HCT116 (cell line): ENCODE results near the gene SHISA6. TPM values are rescaled to one million over a fixed set of nuclear protein-coding genes. Genes with fewer than 3 reads are reported as not detected.

ENCODE experiments used
- ATAC-seq: fragments of 200-7000 bp; cut with Tn5 transposase; 2 replicates; pipeline ENCODE4 v1.9.1; 2020; ENCODE audit warnings: mild to moderate bottlenecking, moderate library complexity
- BruUV-seq: library from RNA; stranded (reverse); fragments of 400-500 nt; replicated peaks from 2 replicates; lab custom pipeline; 2021; lab: Mats Ljungman, UMichigan
- CTCF ChIA-PET: fragments of 300-600 bp; sonication (Branson Sonifier 250); formaldehyde crosslinking; loops from one replicate; lab custom pipeline; 2021; ENCODE audit warnings: antibody characterized with exemption; lab: Charles Lee
- POLR2A ChIA-PET: fragments of 300-600, 350-600 bp; sonication (Branson Sonifier 250); formaldehyde crosslinking; loops from one replicate; lab custom pipeline; 2021; ENCODE audit warnings: antibody characterized with exemption; lab: Charles Lee
- RAD21 ChIA-PET, 2 experiments: fragments of 300-600 bp; sonication (Branson Sonifier 250); formaldehyde crosslinking; loops; one replicate each; lab custom pipeline; 2023; ENCODE audit warnings: low total read pairs in 2 of 2; ENCODE audit not compliant: uncharacterized antibody in 2 of 2, unreplicated experiment in 2 of 2, low non-redundant PET in 1 of 2; lab: Charles Lee
- DNase-seq: peaks from one replicate; pipeline ENCODE4 v3.0.0-alpha.2; 2010; ENCODE audit warnings: low read depth, low spot score
- H2AFZ ChIP-seq: fragments of 200-600 bp; shearing (Covaris generic), sonication (generic); 2 replicates; pipeline ENCODE4 v1.6.1; 2017; ENCODE audit warnings: low read depth, mixed run types, mixed read lengths, antibody characterized with exemption, low read length; ENCODE audit not compliant: poor library complexity, severe bottlenecking
- H3K27ac ChIP-seq: 2 replicates; pipeline ENCODE4 v1.5.1; 2012; ENCODE audit warnings: low read depth, low read length
- H3K27me3 ChIP-seq: fragments of 200-600 bp; sonication (generic); 2 replicates; pipeline ENCODE4 v1.6.1; 2016; ENCODE audit warnings: mixed run types, low read length, mixed read lengths; ENCODE audit not compliant: insufficient read depth
- H3K36me3 ChIP-seq, 2 experiments: fragments of 200-500 bp in 1 of 2; fragments of 200-600 bp in 1 of 2; sonication (Bioruptor generic) in 1 of 2; sonication (generic) in 1 of 2; 2 replicates each; pipeline versions ENCODE4 v1.5.1 to v1.6.1; 2014 to 2016; ENCODE audit warnings: low read length in 2 of 2, inconsistent platforms in 1 of 2, mixed read lengths in 1 of 2, mixed run types in 1 of 2; ENCODE audit not compliant: insufficient read depth in 2 of 2, control insufficient read depth in 1 of 2
- H3K4me1 ChIP-seq, 2 experiments: fragments of 200-600 bp in 1 of 2; sonication (generic) in 1 of 2; 2 replicates each; pipeline versions ENCODE4 v1.5.1 to v1.6.1; 2012 to 2017; ENCODE audit warnings: low read length in 2 of 2, inconsistent platforms in 1 of 2, mild to moderate bottlenecking in 1 of 2, mixed read lengths in 1 of 2, mixed run types in 1 of 2, moderate library complexity in 1 of 2; ENCODE audit not compliant: insufficient read depth in 2 of 2, control insufficient read depth in 1 of 2
- H3K4me2 ChIP-seq: fragments of 200-600 bp; sonication (generic); 2 replicates; pipeline ENCODE4 v1.6.1; 2017; ENCODE audit warnings: mixed run types, low read length, mixed read lengths
- H3K4me3 ChIP-seq, 2 experiments: fragments of 200-600 bp in 1 of 2; sonication (generic) in 1 of 2; replicated peaks in 1 of 2; 2 replicates each; pipeline ENCODE4 v1.5.1; 2011 to 2016; ENCODE audit warnings: low read length in 2 of 2, control low read depth in 1 of 2, low read depth in 1 of 2, mild to moderate bottlenecking in 1 of 2, mixed read lengths in 1 of 2, mixed run types in 1 of 2
- H3K79me2 ChIP-seq: fragments of 200-600 bp; sonication (generic); 2 replicates; pipeline ENCODE4 v1.6.1; 2017; ENCODE audit warnings: mild to moderate bottlenecking, mixed run types, low read length, moderate library complexity, mixed read lengths; ENCODE audit not compliant: insufficient read depth
- H3K9ac ChIP-seq: fragments of 200-600 bp; sonication (generic); 2 replicates; pipeline ENCODE4 v1.6.1; 2016; ENCODE audit warnings: low read length, mixed read lengths
- H3K9me2 ChIP-seq: fragments of 200-600 bp; sonication (generic), shearing (Covaris generic); 2 replicates; pipeline ENCODE4 v1.6.1; 2017; ENCODE audit warnings: mixed run types, mild to moderate bottlenecking, moderate library complexity; ENCODE audit not compliant: insufficient read depth
- H3K9me3 ChIP-seq, 2 experiments: fragments of 200-500 bp in 1 of 2; fragments of 200-600 bp in 1 of 2; sonication (Bioruptor generic) in 1 of 2; sonication (generic) in 1 of 2; 2 replicates each; pipeline ENCODE4 v1.6.1; 2014 to 2017; ENCODE audit warnings: low read length in 2 of 2, mixed read lengths in 2 of 2, inconsistent platforms in 1 of 2, low read depth in 1 of 2, mild to moderate bottlenecking in 1 of 2, mixed run types in 1 of 2, moderate library complexity in 1 of 2; ENCODE audit not compliant: control insufficient read depth in 1 of 2, insufficient read depth in 1 of 2
- H4K20me1 ChIP-seq: fragments of 200-600 bp; sonication (generic), shearing (Covaris generic); 2 replicates; pipeline ENCODE4 v1.6.1; 2017; ENCODE audit warnings: mixed run types, mild to moderate bottlenecking, moderate library complexity; ENCODE audit not compliant: insufficient read depth
- CEBPB ChIP-seq: IDR thresholded peaks from 2 replicates; pipeline ENCODE4 v1.6.1; 2012; ENCODE audit warnings: low read depth
- EGR1 ChIP-seq: IDR thresholded peaks from 2 replicates; pipeline ENCODE4 v1.6.1; 2012; ENCODE audit warnings: low read depth
- ELF1 ChIP-seq: IDR thresholded peaks from 2 replicates; pipeline ENCODE4 v1.6.1; 2012; ENCODE audit warnings: low read depth, borderline replicate concordance
- EZH2 ChIP-seq: fragments of 200-600 bp; sonication (generic); IDR thresholded peaks from 2 replicates; pipeline ENCODE4 v1.6.1; 2017; ENCODE audit warnings: antibody characterized with exemption, mixed run types
- EZH2phosphoT487 ChIP-seq: fragments of 200-600 bp; IDR thresholded peaks from 2 replicates; pipeline ENCODE4 v1.6.1; 2018; ENCODE audit warnings: antibody characterized with exemption, borderline replicate concordance
- FOSL1 ChIP-seq: IDR thresholded peaks from 2 replicates; pipeline ENCODE4 v1.6.1; 2012; ENCODE audit warnings: low read depth
- MAX ChIP-seq: IDR thresholded peaks from 2 replicates; pipeline ENCODE4 v1.6.1; 2012
- POLR2A ChIP-seq: IDR thresholded peaks from 2 replicates; pipeline ENCODE4 v1.7.0; 2011; ENCODE audit warnings: borderline replicate concordance; ENCODE audit not compliant: insufficient read depth, insufficient read length; ENCODE audit errors: extremely low read depth
- RAD21 ChIP-seq: IDR thresholded peaks from 2 replicates; pipeline ENCODE4 v1.6.1; 2012; ENCODE audit warnings: low read depth, mild to moderate bottlenecking
- TCF7L2 ChIP-seq: IDR thresholded peaks from 2 replicates; pipeline ENCODE4 v1.7.0; 2011; ENCODE audit warnings: borderline replicate concordance, inconsistent platforms; ENCODE audit not compliant: insufficient read depth, insufficient read length; ENCODE audit errors: extremely low read depth
- YY1 ChIP-seq: IDR thresholded peaks from 2 replicates; pipeline ENCODE4 v1.6.1; 2011; ENCODE audit warnings: low read length, low read depth, moderate library complexity, mild to moderate bottlenecking; ENCODE audit not compliant: insufficient replicate concordance; ENCODE audit errors: extremely low read depth
- ZFX ChIP-seq: fragments of 450-650 bp; IDR thresholded peaks from 2 replicates; pipeline ENCODE4 v1.6.1; 2017
- intact Hi-C: fragments of 100-400 bp; cut with micrococcal nuclease; formaldehyde crosslinking; loops from 2 replicates; pipeline ENCODE4 v1.10.0; 2022
- total RNA-seq: library from RNA; stranded (reverse); gene quantifications from one replicate; pipeline ENCODE4 v1.2.1, GENCODE V29; 2021; ENCODE audit not compliant: unreplicated experiment
- TF ChIP-seq, protein P1 (sequence below): IDR thresholded peaks from 2 replicates; pipeline ENCODE4 v1.6.1; 2011; ENCODE audit warnings: mild to moderate bottlenecking, low read length, moderate library complexity; ENCODE audit not compliant: insufficient replicate concordance; ENCODE audit errors: extremely low read depth

The SHISA6 gene
- total RNA-seq, 1 experiment from 2014 or later: not detected

- no peak overlapping the region for H3K9ac ChIP-seq
- ATAC-seq: no peak
Observed at GRCh38 chr17:11558681-11559234, 317.7 kb downstream of the SHISA6 start.

More at GRCh38 chr17:11558681-11559234, 317.7 kb downstream of the SHISA6 start:
- CTCF ChIA-PET: no interaction called here
- POLR2A ChIA-PET: no interaction called here
- no peaks in the 10 kb centered on the region for H3K27me3 ChIP-seq
- no peaks in the 10 kb centered on the region for H3K79me2 ChIP-seq
- H3K9me3 ChIP-seq: peaks cover 0 to 13% of the 10 kb centered on the region in 2 experiments; a peak in 1 of 4 replicates
- DNase-seq: no peak
- no peaks in the 10 kb centered on the region for H3K9me2 ChIP-seq
- H3K4me1 ChIP-seq: no peaks in the 10 kb centered on the region
- H4K20me1 ChIP-seq: no peaks in the 10 kb centered on the region
- no peak overlapping the region for H2AFZ ChIP-seq
- H3K4me3 ChIP-seq: no peak overlapping the region
- intact Hi-C loops: no loop called here
- no peak overlapping the region for H3K27ac ChIP-seq
- no peak for TF ChIP-seq YY1
- no peak for TF ChIP-seq ELF1
- TF ChIP-seq, protein P1, sequence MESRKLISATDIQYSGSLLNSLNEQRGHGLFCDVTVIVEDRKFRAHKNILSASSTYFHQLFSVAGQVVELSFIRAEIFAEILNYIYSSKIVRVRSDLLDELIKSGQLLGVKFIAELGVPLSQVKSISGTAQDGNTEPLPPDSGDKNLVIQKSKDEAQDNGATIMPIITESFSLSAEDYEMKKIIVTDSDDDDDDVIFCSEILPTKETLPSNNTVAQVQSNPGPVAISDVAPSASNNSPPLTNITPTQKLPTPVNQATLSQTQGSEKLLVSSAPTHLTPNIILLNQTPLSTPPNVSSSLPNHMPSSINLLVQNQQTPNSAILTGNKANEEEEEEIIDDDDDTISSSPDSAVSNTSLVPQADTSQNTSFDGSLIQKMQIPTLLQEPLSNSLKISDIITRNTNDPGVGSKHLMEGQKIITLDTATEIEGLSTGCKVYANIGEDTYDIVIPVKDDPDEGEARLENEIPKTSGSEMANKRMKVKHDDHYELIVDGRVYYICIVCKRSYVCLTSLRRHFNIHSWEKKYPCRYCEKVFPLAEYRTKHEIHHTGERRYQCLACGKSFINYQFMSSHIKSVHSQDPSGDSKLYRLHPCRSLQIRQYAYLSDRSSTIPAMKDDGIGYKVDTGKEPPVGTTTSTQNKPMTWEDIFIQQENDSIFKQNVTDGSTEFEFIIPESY: no peak
- TF ChIP-seq EZH2: no peak
- TF ChIP-seq TCF7L2: no peak
- no peak for TF ChIP-seq FOSL1
- no peak for TF ChIP-seq ZFX
- TF ChIP-seq CEBPB: no peak
- no peak for TF ChIP-seq POLR2A
- TF ChIP-seq RAD21: no peak
- no peak for TF ChIP-seq EZH2phosphoT487
- no peak for TF ChIP-seq MAX
- no peak for TF ChIP-seq EGR1
- no peak overlapping the region for H3K4me2 ChIP-seq
- no TSS peak for BruUV-seq
- no peaks in the 10 kb centered on the region for H3K36me3 ChIP-seq
- RAD21 ChIA-PET: no interaction called here
